PFSK-1 (cell line): ENCODE measurements around the gene ST6GALNAC3.

Source experiments
- FOXP2 ChIP-seq: optimal IDR thresholded peaks from 2 replicates; pipeline ENCODE3; 2011; ENCODE audit warnings: borderline replicate concordance, control low read depth, inconsistent platforms; ENCODE audit not compliant: insufficient read depth; ENCODE audit errors: extremely low read length, extremely low read depth
- POLR2AphosphoS5 ChIP-seq: IDR thresholded peaks from 2 replicates; pipeline ENCODE4 v1.6.1; 2012; ENCODE audit warnings: low read depth, mild to moderate bottlenecking, control low read depth, low read length, moderate library complexity
- SIN3A ChIP-seq: IDR thresholded peaks from 2 replicates; pipeline ENCODE4 v1.6.1; 2012; ENCODE audit warnings: mild to moderate bottlenecking, low read length, moderate library complexity, borderline replicate concordance; ENCODE audit not compliant: insufficient read depth
- TAF1 ChIP-seq: IDR thresholded peaks from 2 replicates; pipeline ENCODE4 v1.6.1; 2012; ENCODE audit warnings: low read length, control low read depth, borderline replicate concordance; ENCODE audit not compliant: insufficient read depth
- TF ChIP-seq, protein P1 (sequence below), 2 experiments: IDR thresholded peaks; 2 replicates each; pipeline versions ENCODE4 v1.6.1 to v1.8.0; 2011 to 2012; ENCODE audit warnings: low read depth in 2 of 2, low read length in 2 of 2, control low read depth in 1 of 2, inconsistent platforms in 1 of 2, mild to moderate bottlenecking in 1 of 2, moderate library complexity in 1 of 2; ENCODE audit not compliant: insufficient read depth in 1 of 2

The ST6GALNAC3 gene

DNA sequence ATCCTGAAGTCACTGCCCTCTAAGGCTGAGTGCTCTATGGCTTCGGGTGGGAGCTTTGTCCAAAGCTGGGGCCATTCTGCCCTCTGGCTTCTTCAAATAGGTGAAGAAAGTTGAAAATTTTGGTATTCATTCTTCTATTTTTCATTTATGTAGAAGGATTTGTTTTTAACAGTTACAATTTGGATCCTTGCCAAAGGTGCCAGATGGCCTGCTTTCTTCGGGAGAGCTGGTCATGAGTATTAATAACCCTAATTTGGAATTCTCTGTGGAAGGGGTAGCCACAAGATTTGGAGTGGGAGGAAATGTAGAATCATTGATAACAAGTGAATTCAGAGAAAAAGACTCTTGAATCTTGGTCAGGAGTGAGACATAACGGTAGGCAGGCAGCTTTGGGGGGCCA is 422.3 kb downstream of the ST6GALNAC3 start:
- TF ChIP-seq FOXP2 (no peak), POLR2AphosphoS5 (no peak), SIN3A (no peak), TAF1 (no peak)
- TF ChIP-seq, protein P1, sequence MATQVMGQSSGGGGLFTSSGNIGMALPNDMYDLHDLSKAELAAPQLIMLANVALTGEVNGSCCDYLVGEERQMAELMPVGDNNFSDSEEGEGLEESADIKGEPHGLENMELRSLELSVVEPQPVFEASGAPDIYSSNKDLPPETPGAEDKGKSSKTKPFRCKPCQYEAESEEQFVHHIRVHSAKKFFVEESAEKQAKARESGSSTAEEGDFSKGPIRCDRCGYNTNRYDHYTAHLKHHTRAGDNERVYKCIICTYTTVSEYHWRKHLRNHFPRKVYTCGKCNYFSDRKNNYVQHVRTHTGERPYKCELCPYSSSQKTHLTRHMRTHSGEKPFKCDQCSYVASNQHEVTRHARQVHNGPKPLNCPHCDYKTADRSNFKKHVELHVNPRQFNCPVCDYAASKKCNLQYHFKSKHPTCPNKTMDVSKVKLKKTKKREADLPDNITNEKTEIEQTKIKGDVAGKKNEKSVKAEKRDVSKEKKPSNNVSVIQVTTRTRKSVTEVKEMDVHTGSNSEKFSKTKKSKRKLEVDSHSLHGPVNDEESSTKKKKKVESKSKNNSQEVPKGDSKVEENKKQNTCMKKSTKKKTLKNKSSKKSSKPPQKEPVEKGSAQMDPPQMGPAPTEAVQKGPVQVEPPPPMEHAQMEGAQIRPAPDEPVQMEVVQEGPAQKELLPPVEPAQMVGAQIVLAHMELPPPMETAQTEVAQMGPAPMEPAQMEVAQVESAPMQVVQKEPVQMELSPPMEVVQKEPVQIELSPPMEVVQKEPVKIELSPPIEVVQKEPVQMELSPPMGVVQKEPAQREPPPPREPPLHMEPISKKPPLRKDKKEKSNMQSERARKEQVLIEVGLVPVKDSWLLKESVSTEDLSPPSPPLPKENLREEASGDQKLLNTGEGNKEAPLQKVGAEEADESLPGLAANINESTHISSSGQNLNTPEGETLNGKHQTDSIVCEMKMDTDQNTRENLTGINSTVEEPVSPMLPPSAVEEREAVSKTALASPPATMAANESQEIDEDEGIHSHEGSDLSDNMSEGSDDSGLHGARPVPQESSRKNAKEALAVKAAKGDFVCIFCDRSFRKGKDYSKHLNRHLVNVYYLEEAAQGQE (IDR thresholded peaks at IDR 0.05; ENCODE audit: insufficient read depth in 1 of 2, low read depth in 2 of 2, low read length in 2 of 2), result no peak

DNA sequence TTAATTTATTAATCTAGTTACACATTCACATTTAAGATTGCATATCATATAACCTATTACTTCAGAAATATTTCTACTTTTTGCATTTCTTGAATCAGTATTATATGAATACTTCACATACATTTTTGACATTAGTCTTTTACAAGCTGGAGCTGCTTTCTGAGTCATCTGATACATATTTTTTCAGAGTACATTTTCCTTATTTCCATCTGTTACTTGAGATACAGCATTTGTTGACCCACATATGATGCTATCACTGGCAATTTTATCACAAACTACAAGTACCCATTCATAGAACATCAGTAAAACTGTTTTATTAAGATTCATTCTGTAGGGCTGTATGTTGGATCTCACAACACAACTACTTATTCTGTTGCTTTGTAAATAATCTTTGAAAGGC is 425.6 kb downstream of the ST6GALNAC3 start:
- TF ChIP-seq POLR2AphosphoS5, result no peak
- no peak for TF ChIP-seq FOXP2
- TF ChIP-seq, protein P1 (IDR thresholded peaks at IDR 0.05; ENCODE audit: insufficient read depth in 1 of 2, low read depth in 2 of 2, low read length in 2 of 2), result no peak
- TF ChIP-seq SIN3A, result no peak
- no peak for TF ChIP-seq TAF1

DNA sequence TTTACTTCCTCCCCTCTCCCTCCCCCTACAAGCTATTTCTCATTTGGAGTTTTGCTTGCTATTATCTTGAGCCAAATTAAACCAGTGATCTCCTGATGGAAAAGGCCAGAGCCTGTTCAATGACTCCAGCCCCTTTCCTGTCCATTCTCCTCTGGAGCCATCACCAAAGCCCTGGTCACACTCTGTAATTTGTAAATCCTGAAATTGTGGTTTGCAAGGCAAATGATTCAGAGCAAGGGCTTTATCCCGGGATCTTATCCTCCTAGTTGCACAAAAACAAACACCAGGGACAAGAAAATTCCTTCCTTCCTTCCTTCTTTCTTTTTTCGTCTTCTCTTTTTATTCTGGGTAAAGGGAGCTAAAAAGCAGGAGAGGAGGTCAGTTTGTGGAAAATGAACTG is 426.6 kb downstream of the ST6GALNAC3 start:
- TF ChIP-seq, protein P1 (IDR thresholded peaks at IDR 0.05; ENCODE audit: insufficient read depth in 1 of 2, low read depth in 2 of 2, low read length in 2 of 2), result no peak
- no peak for TF ChIP-seq POLR2AphosphoS5
- no peak for TF ChIP-seq TAF1
- TF ChIP-seq FOXP2, result no peak
- no peak for TF ChIP-seq SIN3A

DNA sequence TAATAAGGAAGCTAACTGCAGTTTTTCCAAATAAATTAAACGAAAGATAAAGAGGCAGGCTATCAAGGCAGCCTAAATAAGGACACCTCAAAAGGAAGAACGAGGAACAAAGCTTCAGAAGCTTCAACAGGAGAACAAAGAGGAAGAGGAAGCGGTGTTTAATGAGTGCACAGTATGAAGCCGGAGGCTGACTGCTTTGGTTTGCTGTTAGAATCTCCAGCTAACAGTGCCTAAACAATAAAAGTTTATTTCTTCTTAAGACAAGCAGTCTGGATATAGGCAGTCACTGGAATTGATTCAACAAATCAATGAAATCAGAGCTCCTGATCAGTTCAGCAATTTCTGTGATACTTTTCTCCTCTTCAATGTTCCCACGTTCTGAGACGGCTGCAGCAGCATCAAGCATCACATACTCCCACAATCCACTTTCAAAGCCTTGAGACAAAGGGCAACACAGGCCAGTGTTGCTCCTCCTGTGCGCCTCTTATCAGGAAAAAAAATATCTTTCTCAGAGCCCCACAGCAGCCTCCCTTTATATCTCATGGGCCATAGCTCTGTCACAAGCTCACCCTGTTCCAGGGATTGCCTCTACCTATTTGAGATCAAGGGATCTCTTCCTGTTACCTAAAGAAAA is 427.2 kb downstream of the ST6GALNAC3 start:
- TF ChIP-seq TAF1 (no peak), SIN3A (no peak), POLR2AphosphoS5 (no peak), FOXP2 (no peak)
- TF ChIP-seq, protein P1 (IDR thresholded peaks at IDR 0.05; ENCODE audit: insufficient read depth in 1 of 2, low read depth in 2 of 2, low read length in 2 of 2), result no peak

DNA sequence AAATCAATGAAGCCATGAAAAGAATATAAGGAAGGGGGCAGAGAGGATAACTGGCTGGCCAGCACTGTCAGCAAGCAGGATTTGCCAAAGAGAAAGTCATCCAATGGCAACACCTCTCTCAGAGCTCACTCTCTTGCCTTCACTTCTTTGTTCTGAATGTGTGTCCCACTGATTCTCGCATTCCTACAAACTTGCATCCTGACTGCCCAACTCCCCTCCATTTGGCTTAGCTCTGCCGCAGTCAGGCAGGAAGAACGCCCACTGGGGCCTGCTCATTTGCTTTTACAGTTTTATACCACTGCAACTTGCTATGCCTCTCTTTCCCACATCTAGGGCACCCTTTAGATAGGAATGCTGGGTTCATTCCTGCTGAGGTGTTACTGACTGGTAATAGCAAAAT is 428.6 kb downstream of the ST6GALNAC3 start:
- TF ChIP-seq FOXP2, result no peak
- TF ChIP-seq, protein P1 (IDR thresholded peaks at IDR 0.05; ENCODE audit: insufficient read depth in 1 of 2, low read depth in 2 of 2, low read length in 2 of 2), result no peak
- TF ChIP-seq TAF1, result no peak
- TF ChIP-seq POLR2AphosphoS5, result no peak
- no peak for TF ChIP-seq SIN3A
